Measurements from ENCODE around the gene EFTUD2.

DNA sequence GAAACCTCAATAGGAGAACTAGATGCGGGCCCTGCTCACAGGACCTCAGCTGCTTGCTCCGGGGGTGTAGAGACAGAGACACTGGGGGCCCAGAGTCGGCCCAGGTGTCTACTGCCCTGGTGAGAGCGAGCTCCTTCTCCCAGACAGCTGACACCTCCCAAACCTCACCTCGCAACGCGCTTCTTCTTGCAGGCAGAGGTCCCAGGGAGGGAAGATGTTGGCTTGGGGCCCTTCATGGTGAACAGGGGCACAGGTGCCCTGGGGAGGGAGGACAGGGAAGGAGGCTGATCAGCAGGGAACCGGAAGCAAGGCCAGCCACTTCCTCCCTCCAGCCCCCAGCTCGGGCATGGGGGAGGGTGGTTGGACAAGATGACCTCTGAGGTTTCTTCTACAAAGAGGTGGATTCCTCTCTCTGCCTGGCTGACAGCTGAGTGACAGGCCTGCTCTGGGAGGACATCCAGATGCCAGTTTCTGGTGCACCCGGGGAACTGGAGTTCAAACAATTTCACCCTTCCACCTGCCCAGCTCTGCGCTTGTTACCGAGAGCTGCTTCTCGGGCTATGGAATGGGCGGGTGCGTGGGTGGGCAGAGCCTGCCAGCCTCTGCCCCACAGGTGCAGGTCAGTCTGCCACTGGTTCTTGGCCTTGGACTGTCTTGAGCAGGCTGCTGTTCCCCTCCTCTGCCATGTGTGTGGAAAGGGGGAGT, 27.7 kb upstream of the EFTUD2 start:
- TF ChIP-seq, protein P1, sequence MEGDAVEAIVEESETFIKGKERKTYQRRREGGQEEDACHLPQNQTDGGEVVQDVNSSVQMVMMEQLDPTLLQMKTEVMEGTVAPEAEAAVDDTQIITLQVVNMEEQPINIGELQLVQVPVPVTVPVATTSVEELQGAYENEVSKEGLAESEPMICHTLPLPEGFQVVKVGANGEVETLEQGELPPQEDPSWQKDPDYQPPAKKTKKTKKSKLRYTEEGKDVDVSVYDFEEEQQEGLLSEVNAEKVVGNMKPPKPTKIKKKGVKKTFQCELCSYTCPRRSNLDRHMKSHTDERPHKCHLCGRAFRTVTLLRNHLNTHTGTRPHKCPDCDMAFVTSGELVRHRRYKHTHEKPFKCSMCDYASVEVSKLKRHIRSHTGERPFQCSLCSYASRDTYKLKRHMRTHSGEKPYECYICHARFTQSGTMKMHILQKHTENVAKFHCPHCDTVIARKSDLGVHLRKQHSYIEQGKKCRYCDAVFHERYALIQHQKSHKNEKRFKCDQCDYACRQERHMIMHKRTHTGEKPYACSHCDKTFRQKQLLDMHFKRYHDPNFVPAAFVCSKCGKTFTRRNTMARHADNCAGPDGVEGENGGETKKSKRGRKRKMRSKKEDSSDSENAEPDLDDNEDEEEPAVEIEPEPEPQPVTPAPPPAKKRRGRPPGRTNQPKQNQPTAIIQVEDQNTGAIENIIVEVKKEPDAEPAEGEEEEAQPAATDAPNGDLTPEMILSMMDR (IDR thresholded peaks at IDR 0.05) = no peak
- no peak for TF ChIP-seq ZFX (IDR thresholded peaks at IDR 0.05; ENCODE audit: borderline replicate concordance)

All from 22Rv1 (cell line).